NCI-H146 (cell line): Measurements from ENCODE around the gene STX1B.
"Not testable (repeated sequence)": the region's sequence is repeated elsewhere in the genome, so short reads cannot be mapped to it uniquely, and the experiment has no call there.

ENCODE experiments used
- DNase-seq: peaks from one replicate; lab custom pipeline; 2025; lab: John Stamatoyannopoulos, UW

STX1B gene

DNA sequence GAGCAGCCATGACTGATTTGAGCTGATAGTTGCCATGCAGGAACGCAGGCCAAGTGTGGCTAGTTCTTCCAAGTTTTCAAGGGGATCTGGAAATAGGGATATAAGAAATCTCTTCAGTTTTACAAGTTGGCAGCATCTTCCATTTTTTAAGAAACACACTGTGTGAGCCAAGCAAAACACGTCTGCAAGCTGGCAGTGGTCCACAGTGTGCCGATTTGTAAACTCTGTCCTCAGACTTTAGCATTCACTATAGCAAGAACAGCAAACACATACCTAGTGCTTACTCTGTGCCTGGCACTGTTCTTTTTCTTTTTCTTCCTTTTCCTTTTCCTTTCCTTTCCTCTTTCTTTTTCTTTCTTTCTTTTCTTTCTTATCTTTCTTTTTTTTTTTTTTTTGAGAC, 58.7 kb downstream of the STX1B start:
- DNase-seq = no peak

DNA sequence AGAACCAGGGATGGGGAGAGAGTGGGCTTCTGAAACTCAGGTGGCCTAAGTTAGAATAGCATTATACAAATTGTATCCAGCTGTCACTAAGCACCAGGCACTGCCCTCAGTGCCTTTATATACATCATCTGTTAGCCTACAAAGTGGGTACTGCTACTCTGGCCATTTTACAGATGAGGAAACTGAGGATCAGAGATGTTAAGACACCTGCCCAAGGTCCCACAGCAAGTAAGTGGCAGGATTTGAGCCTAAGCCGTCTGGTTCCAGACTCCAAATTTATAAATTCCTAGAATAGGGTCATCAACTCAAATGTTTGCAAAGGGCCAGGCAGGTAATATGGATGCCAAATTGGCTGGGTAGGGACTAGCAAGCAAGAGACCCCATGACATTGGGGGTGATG, 59.2 kb downstream of the STX1B start:
- no peak for DNase-seq

DNA sequence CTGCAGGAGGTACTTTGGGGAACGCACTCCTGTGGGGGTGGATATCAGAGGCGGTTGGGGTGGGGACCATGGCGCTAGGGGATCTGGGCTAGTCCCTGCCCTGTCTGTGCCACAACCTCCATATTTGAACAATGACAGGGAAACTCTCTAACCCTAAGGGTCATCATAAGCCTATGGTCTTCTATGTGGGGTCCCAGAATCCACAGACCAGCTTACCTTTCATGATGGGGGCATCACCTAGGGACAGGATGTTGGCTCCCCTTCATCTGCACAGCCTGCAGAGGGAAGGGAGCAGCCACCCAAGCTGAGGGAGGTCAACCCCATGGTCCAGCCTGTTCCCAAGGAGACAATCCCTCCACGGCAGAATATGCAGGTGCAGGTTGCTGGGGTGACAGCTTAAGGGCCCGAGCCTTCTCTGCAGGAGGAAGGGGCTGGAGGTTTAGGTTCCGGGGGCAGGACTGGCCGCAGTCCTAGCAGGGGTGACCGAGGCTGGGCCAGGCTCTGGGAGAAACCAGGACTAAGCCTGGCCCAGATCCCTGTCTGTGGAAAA, 59.8 kb downstream of the STX1B start:
- peak; percentile 19 for DNase-seq

DNA sequence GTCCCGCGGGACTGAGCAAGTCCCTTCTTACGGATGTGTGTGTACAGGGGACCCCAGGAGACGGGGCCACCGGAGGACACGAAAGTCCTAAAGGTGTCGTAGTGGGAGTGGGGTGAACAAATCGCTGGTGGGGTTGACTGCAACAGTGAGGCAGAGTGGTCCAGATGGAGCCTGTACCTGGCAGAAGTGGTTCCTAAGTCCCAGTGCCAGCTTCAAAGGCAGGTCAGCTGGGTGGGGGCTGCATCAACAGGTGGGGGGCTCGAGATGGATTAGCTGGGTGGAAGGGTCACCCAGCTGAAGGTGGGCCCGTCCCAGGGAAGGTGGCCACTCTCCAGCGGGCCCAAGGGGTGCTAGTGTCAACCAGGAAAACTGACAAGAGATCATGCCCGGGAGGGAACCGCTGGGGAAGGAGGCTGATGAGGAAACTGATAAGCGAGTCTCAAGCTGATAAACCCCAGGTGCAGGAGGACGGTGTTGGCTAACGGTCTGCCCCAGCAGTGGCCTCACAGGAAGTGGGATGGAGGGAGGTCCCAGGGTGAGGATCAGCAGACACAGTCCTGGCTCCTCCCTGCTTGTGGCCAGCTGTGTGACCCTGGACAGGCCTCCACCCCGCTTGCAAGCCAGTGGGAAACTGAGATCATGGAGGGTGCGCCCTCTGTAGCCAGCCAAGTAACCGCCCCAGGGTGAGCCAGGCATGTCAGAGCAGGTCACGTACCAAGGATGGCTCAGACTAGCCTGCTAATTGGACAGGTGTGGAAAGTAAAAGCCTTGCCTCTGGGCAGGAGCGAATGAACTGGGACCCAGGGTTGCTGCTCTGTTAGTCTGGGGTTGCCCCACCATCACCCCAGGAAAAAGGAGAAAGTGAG, 60.6 kb downstream of the STX1B start:
- peak; percentile 90 for DNase-seq

DNA sequence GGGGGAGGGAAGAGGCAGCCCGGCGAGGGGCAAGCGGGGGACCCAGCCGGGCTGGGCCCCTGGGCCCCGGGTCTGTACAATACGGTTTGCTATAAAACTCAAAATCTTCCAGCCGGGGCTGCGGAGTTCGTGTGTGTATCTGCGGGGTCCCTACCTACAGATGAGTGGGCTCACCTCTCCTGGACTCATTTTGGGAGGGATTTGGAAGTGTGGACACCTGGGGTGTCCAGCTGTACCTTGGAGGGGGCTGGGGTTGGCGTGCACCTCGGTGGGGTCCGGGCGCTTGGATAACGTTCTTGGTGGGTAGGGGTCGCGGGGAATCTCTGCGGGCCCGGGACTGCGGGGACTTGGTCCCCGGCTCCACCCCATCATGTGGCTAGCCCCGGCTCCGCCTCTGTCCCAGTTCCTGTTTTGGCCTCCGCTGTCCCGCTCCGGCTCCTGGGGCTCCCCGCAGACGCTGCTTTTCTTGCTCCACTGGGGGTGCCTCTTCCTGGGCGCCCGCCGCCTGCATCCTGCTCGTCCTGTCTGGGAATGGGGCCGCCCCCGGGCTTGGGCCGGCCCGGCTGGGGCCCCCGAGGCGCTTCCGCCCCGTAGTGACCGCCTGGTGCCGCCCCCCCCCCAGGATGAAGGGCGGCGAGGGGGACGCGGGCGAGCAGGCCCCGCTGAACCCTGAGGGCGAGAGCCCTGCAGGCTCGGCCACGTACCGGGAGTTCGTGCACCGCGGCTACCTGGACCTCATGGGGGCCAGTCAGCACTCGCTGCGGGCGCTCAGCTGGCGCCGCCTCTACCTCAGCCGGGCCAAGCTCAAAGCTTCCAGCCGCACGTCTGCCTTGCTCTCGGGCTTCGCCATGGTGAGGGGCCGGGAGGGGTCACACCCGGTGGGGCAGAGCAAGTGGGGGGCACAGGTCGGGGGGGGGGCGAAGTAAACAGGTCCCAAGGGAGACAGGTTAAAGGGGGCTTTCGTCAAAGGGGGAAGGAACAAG, 61.5 kb downstream of the STX1B start, which contains the start of gene ORAI3:
Gene ORAI3, plus strand, starts transcription at position 402 of the 983 bp plus-strand sequence. Its CDS starts 222 bp downstream, at position 624.
- peak; percentile 43 for DNase-seq

DNA sequence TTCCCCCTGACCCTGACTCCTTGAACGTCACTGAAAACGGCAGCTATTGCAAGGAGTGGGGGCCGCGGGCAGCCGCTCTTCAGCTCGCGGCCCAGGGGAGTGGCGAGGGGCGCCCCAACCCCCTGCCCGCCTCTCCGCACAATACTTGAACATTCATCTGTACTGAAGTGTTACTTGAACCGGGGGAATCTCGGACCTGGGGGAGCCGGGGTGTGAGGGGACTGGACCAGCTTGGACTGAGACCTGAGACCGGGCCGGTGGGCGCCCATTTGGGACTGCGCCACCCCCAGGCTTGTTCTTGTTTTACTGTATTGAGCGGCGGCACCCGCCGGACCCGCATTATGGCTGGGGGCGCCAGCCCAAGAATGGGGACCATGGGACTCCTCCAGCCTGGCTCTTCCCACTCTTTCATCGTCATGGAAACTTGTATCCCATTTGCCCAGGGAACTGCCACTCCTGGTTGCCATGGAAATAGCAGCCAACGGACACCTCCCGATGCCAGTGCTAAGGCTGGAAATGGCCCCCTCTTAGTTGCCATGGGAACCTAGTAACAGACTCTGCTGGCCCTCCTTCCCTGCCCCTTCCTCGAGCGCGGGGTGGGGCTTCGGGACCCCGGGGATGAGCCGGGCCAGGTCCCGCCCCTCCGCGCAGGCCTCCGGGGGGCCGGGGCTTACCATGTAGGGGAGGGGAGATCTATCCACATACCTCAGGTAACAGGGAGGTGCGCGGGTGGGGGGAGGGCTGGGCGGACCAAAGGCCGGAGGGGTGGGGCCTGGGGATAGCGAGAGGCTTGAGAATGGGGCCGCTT, 62.4 kb downstream of the STX1B start:
- DNase-seq = peak; percentile 23

DNA sequence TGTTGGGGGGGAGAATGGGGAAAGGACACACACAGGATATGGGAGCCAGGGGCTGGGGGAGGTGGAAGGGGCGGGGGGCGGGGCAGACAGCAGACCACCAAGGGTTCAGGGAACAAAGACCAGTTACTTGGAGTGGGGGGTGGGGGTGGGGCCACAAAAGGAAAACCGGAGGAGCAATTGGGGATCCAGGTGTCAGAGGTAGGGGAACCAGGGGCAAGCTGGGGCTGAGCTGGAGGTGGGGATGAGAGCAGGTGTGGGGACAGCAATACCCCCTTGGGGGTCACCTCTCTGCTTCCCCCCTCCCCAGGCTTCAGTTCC, 62.9 kb downstream of the STX1B start:
- DNase-seq = no peak

DNA sequence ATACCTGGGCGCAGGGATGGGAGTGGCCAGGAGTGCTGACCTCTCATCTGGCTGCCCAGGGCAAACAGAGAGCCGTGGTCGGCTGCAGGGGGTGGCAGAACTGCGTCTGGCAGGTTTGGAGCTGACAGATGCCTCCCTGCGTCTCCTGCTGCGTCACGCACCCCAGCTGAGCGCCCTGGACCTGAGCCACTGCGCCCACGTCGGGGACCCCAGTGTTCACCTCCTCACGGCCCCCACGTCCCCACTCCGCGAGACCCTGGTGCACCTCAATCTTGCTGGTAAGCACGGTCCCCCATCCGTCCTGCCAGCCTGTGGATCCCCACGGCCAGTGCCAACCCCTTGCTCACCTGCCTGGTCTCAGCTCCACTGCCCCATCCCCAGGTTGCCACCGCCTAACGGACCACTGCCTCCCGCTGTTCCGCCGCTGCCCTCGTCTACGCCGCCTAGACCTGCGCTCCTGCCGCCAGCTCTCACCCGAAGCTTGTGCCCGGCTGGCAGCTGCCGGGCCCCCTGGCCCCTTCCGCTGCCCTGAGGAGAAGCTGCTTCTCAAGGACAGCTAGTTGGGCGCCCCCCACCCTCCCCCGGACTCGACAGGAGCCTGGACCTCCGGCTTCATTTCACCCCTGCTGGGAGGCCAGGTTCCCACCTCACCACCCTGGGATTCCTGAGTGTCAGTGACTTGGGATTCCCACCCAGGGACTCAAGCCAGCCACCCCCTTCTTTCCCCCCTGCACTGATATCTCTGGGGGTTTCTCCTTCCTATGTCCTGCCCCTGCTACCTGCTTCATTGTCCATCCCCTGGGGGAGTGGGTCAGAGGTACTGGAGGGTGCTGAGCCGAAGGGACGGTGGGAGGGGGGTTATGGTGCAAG, 63.5 kb downstream of the STX1B start:
- DNase-seq = no peak

DNA sequence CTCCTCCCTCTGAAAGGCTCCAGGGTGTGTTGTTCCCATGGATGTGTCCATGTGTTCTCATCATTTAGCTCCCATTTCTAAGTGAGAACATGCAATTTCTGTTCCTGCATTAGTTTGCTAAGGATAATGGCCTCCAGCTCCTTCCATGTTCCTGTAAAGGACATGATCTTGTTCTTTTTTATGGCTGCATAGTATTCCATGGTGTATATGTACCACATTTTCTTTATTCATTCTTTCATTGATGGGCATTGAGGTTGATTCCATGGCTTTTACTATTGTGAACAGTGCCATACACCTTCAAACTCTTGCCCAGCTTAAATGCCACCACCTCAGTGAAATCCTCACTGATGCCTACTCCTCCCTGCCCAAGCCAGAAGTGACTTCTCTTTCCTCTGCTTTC, 66.1 kb downstream of the STX1B start:
- no peak for DNase-seq

DNA sequence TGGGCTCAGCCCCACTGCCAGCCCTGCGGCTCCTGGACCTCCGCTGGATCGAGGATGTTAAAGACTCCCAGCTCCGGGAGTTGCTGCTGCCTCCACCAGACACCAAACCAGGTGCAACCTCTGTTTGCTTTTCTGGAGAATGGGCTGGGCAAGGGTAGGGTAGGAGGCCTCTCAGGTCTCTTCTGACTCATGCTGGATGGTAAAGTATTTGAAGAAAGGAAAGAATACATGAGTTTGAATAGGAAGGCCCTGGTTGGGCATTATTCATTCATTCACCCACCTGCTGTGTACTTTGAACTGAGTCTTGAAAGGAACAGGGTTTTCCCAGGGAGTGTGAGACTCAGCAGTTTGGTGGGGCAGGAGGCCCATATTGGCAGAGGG, 68.0 kb downstream of the STX1B start:
- no peak for DNase-seq

DNA sequence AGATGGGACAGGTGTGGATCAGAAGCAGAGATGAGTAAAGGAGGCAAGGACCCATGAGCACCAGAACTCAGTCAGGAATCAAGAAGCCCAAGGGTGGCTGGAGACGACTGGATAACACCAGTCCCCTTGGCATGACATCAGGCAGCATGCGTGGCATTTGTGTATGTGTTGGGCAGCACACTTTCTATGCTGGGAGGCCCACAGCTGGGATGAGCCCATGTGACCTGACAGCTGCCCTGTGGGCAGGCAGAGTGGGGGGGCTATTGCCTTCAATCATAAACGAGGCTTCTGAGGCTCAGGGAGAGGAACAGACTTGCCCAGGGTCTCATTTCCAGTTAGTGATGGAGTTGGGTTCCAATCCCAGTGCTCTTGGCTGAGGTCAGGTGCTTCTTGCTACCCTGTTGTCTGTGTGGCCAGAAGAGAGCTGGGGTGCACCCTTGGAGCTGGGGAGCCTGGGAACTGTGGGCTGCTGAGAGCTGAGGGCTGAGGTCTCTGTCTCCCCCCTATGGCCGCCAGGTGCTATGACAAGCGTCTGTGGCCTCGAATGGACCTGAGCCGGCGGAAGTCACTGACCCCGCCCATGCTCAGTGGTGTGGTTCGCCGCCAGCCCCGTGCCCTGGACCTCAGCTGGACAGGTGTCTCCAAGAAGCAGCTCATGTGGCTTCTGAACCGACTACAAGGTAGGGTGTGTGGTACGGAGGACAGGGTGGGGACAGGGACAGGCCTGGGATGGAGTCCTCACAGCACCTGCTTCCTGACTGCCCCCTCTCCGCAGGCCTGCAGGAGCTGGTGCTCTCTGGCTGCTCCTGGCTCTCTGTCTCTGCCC, 68.6 kb downstream of the STX1B start:
- peak; percentile 80 for DNase-seq

DNA sequence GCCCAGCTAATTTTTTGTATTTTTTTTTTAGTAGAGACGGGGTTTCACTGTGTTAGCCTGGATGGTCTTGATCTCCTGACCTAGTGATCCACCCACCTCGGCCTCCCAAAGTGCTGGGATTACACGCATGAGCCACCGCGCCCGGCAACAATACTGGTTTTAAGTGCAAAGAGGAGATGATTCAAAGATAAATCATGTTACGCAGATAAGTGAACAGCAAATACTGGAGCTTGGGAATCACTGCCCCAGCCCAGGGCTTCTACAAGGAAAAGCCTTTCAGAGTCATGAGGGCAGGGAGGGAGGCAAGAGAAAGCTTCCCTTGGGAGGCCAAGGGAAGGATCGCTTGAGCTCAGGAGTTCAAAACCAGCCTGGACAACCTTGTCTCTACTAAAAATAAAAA, 70.9 kb downstream of the STX1B start:
- not testable (repeated sequence) for DNase-seq
